Limb (tissue), 2 donors: ENCODE measurements around the gene DOLPP1.

Experiments used
- DNase-seq, 2 donors: peaks; one replicate each; pipeline ENCODE4 v3.0.0-alpha.2; 2016; ENCODE audit errors: extremely low spot score in 2 of 2

Gene DOLPP1

DNA sequence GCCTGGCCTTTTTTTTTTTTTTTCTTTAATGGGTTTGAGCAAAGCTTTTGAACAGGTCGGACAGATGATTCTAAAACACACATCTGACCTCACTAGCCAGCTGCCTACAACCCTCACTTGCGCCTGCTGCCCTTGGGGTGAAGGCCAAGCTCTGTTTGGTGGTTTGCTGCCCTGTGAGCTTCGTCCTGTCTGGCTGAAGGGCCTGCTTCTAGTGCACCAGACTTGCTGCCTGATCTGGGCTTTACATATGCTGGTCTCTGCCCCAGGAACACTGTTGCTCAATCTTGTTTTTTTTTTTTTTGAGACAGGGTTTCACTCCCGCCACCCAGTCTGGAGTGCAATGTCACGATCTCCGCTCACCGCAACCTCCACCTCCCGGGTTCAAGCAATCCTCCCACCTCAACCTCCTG, 16.4 kb upstream of the DOLPP1 start:
- DNase-seq, result no peak

DNA sequence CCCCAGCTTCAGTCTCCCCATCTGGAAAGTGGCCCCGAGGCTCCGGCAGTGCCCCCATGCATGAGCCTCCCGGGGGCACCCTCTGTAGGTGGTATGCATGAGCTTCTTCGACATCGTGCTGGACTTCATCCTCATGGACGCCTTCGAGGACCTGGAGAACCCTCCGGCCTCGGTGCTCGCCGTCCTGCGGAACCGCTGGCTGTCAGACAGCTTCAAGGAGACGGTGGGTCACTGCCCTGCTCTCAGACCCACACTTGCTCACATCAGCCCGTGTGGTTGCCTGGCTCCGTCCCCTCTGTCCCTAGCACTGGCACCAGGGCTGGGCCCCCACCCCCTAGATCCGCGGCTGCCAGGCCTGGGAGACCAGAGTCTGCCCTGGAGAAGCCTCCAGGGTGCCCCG, 12.8 kb upstream of the DOLPP1 start:
- no peak for DNase-seq

DNA sequence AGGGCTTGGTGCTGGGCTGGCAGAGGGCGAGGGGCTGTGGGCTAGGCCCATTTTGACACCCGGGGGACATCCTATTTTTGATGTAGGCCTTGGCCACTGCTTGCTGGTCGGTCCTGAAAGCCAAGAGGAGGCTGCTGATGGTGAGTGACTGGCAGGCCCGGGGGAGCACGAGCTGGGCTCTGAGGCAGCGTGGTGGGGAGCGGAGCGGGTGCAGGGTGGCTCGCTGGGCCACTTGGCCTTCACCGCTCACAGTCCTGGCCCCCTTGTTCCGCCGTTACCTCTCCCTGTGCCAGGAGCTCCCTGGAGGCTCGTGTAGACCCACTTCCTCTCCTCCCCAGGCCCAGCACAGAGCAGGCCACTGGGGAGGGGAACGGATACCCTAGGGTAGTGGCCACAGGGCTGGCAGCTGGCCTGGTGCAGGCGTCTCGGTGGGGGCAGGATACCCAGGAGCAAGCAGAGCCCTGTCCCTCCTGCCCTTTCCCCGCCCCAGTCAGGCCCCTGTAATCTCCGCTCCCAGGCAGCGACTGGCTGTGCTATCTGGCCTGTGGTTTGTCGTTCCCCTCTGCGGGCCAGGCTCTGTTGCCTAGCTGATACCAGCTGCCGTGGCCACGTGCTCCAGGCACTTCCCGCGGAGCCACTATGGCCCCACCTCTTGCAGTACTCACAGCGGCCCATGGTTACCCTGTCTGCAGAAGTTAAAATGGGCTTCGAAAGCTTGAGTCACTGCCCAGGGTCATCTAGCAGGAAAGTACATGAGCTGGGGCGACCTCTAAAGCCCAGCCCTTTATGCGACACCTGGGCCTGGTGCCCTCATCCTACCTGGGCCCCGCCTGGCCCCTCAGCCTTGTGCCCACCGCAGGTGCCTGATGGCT, 11.7 kb upstream of the DOLPP1 start:
- DNase-seq, result no peak

DNA sequence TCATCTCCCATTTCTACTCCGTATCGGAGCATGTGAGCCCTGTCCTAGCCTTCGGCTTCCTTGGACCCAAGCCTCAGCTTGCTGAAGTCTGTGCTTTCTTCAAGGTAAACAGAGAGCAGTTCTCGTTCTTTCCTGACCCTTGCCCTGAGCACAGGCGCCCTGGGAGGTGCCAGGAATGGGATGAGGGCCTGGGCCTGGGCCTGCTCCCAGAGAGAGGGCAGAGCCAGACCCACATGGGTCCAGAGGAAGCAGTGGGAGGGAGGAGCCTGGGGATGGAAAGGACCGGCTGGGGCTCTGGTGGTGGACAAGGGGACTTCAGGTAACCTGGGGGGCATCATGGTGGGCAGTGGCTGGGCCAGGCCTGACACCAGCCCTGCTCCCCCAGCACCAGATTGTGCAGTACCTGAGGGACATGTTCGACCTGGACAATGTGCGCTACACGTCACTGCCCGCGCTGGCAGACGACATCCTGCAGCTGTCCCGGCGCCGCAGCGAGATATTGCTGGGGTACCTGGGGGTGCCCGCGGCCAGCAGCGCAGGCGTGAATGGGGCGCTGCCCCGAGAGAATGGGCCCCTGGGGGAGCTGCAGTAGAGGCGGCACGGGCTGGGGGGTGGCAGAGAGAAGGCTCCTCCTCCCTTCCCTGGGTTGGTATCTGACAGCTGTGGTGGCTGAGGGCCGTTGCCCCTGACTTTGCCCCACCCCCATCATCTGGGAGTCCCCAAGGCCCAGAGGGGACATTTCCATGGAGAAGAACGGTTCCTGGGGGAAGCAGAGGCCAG, 10.9 kb upstream of the DOLPP1 start:
- DNase-seq, result no peak

DNA sequence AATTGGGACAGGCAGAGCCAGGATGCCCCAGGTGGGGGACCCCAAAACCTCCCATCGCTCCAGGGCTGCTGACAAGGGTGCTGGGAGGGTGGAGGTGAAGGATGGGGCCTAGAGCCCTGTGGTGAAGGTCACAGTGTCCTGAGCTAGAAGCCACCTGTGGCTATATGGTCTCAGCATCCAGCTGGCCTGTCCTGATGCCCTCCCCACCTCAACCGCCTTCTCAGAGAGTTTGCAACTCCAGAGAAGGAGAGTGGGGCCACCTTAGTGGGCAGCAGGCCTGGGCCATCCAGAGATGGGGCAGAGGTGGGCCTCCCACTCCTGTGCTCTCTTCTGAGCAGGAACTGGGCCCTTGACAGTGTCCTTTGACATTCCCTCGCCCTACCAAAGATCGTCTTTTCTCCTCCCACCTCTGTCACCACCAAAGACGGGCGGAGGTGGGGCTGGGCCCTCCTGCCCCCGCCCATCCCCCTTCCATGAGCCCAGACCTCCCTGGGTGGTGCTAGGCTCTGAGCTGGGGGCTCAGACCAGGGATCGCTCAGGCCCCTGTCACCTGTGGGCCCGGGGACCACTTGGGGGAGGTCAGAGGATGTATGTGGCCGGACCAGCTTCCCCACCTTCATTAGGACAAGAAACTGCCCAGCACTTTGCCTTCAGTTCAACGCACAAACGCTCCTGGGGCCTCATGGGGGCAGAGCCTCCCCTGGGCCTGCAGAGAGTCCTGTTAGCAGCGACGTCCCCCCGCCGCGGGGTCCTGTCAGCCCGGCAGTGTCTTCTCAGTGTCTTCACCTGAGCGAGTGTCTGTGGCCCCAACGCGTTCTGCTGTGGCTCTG, 10.0 kb upstream of the DOLPP1 start:
- DNase-seq, result no peak

DNA sequence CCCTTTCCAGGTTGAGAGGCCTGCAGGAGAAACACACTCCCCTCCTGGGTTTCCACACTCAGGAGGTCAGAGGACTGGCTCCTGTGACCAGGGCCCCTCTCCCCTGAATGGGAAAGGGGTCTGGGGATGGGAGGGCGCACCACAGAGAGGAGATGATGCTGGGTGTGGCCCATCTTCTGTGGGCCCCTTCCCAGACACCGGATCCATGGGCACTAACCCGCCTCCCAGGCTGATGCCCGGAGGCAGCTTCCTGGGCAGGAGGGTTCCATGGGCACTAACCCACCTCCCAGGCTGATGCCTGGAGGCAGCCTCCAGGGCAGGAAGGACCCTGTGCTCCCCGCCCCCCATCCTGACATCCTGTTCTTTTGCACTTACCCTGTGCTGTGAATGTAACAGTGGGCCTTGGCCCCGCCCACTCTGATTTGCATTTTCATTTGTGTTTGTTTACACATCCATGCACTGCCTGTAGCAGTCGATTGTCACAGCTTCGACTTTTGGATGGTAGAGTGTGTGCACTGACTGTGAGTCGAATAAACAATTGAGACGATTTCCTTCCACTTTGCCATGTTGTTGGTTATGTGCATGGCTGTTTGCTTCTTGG, 9.3 kb upstream of the DOLPP1 start:
- peak in 1 of 2 donors; percentile 31 for DNase-seq

DNA sequence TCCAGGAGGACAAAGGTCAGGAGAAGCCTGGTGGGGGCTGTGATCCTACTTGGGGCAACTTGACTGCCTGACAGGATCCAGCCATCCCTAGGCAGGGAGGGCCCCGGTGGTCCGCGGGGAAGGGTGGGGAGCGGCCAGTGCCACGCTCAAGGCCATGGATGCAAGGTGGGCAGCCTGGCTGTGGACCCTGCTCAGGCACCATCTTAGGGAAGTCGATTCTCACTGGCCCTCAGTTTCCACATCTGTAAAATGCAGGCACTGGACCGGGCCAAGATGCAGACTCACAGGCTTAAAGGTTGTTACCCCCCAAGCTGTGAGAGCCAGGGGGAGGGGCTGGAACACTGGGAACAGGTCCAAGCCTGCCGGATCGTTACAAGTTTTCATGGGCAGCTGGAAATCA, 8.7 kb upstream of the DOLPP1 start:
- no peak for DNase-seq

DNA sequence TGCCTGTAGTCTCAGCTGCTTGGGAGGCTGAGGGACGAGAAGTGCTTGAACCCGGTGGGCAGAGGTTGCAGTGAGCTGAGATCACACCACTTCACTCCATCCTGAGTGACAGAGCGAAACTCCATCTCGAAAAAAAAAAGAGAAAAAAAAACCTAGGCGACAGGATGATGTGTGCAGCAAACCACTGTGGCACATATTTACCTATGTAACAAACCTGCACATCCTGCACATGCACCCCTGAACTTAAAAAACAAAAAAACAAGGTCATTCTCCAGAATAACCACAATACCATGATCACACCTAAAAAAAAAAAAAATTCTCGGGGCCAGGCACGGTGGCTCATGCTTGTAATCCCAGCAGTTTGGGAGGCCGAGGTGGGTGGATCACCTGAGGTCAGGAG, 7.5 kb upstream of the DOLPP1 start:
- no peak for DNase-seq

DNA sequence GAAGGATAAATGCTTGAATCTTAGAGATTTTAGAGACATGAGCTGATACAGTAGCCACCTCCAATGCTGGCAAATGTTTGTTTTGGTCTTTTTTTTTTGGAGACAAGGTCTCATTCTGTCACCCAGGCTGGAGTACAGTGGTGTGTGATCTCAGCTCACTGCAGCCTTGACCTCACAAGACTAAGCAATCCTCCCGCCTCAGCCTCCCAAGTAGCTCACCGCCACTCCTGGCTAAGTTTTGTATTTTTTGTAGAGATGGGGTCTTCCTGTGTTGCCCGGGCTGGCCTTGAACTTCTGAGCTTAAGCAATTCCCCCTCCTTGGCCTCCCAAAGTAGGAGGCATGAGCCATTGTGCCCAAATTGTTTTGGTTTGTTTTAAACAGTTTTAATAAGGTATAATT, 6.8 kb upstream of the DOLPP1 start:
- no peak for DNase-seq

DNA sequence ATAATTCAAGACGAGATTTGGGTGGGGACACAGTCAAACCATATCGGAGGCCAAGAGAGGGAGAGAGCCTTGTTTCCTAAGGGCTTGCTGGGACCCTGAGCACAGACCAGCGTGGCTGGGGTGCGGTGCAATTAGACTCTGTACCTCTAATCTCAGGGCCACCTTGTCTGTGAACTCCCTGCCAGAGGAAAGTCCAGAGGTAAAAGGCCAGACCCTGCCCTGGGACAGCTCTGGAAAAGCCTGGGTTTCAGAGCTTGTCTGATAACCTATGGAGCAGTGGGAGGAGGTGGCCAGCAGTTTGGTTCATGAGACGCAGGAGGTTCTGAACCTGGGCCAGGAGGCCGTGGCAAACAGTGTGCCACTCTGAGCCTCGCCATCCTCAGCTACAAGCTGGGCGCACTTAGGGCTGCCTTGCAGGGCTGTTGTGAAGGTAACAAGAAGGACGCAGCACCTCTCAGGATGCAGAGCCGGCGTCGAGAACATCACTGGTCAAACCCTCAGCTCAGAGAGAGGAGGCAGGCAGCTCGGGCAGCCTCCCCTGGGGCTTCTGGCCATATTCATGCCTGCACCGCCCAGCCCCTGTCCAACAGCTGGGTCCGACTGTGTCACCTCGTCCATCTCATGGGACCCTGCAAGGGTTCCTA, 4.8 kb upstream of the DOLPP1 start:
- peak in 1 of 2 donors; percentile 9 for DNase-seq

DNA sequence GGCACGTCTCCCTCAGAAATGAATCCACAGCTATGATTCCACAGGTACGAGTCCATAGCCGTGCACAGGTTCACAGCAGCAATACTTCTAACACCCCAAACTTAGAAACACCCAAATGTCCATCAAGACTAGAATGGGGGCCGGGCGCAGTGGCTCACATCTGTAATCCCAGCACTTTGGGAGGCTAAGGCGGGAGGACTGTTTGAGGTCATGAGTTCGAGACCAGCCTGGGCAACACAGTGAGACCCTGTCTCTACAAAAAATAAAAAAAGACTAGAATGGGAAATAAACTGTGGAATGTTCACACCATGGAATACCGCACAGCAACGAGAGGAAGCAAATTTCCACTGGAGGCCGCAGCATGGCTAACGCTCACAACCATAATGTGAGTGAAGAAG, 4.3 kb upstream of the DOLPP1 start:
- no peak for DNase-seq

DNA sequence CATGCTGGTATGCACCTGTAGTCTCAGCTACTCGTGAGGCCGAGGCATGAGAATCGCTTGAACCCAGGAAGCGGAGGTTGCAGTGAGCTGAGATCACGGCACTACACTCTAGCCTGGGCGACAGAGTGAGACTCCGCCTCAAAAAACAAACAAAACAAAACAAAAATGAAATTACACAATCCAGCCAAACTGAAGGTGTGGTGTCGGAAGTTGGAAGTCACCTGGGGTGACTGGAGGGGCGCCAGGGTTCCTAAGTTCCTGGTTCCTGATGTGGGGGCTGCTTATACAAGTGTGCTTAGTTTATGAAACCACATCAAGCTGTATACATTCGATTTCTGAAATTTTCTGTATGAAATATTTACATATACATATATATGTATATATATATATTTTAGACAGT, 3.7 kb upstream of the DOLPP1 start:
- no peak for DNase-seq

DNA sequence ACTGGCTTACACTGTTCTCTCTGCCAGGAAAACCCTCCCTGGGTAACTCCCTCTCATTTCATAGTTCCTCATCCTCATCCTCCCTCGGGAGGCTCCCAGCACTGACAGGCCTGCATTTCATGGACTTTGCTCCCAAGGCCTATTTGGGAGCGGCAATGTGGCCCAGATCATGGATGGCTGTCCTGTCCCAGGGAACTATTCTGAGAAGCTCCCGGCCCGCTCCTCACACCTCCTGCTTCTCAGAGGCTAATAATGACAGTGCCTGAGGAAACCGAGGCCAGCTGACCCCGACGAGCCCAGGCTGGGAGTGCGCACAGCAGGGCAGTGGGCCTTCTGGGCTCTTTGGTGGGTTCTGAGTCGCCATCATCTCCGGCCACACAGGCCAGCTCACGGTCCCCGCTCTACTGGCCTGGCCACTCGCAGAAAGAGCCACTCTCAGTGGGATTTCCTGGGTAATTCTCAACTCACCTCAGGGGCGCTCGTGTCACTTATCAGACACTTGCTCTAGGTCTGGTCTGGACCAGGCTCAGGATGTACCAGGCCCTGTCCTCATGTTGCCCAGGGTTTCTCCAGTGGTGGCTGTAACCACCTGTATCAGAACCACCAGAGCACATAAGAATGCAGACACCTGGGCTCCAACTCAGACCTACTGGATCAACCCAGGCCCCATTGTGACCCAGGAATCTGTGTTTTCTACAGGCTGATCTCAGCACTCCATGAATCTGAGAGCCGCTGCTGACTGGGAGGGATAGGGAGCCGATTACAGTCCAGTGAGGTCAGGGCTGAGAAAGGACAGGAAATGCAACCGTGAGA, 2.0 kb upstream of the DOLPP1 start:
- DNase-seq, result no peak

DNA sequence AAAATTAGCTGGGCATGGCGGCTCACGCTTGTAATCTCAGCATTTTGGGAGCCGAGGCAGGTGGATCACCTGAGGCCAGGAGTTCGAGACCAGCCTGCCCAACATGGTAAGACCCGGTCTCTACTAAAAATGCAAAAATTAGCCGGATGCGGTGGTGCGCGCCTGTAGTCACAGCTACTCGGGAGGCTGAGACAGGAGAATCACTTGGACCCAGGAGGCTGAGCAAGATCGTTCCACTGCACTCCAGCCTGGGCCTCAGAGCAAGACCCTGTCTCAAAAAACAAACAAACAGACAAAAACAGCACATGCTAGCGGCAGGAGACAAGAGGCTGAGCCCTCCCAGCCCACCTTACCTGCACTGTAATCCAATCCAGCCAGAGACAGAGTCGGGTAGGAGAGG, 1.1 kb upstream of the DOLPP1 start:
- DNase-seq, result no peak

DNA sequence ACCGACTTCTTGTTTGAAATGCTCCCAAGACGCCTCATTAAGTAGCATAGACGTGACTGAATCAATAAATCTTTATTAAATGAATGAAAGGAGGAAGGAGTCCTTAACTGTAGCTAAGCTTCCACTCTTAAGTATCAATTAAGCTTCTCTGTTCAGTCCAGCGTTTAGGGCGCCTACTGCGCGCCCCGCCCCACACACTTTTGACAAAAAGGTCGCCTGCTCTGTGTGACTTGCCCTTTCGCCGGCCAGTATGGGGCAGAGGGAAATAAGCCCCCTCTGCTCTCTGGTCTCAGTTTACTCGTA, 662 bp upstream of the DOLPP1 start:
- DNase-seq, result no peak

DNA sequence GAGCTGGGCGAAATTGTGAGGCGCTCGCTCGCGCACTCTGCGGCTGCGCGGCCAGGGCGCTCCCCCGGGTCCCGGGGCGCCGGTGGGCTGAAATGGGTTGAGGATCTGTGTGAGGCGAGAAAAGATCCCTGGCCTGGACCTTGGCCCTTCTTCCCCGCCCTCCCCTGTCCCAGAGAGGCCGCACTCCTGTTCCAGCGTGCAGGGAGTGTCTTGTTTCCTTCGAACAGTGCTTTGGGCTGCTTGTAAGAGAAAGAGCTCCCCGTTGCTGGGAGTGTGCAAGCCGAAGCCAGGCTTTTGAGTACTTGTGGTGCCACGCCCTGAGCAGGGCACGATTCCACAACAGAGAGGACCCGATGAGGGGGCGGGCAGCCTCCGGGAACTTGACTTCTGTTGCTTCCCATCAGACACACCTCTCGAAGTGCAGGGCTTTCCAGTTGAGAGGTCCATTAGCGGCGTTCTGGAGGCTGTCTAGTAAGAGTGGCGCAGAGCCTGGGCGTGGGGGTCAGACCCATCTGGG, 535 bp downstream of the DOLPP1 start:
- DNase-seq, result no peak

DNA sequence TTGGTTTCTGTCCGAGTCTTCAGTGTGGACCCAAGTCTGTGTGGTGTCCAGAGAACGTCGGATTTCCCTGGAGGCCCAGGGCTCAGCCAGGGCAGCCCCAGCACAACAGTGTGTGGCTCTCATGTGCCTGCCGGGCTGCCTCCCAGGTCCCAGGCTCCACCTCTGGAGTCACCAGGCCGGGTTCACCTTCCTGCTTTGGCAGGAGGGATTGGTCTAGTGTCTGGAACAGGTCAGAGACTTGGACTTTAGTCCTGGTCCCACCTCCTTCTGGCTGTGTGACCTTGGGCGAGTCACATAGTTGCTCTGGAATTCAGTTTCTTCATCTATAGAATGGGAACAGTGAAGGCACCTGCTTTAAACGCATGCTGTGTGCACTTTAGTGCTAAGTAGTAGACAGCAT, 3.2 kb downstream of the DOLPP1 start:
- no peak for DNase-seq

DNA sequence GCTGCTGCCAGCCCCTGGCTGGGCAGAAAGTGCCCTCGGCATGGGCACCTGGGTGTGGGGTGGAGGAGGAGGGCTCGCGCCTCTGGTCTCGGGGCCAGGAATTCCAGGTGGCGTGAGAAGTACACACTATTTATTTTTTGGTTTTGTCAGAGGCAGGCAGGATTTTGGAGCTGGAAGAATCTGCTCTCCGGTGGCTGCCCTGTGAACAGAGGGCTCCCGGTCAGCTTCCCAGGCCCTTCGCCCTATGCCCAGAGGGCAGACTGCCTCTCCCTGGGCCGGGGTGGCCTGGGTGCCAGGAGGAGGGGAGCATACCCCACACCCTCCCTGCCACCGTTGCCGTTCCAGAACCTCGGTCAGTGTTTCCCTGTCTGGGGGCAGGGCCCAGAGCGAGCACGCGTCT, 8.3 kb downstream of the DOLPP1 start:
- no peak for DNase-seq

DNA sequence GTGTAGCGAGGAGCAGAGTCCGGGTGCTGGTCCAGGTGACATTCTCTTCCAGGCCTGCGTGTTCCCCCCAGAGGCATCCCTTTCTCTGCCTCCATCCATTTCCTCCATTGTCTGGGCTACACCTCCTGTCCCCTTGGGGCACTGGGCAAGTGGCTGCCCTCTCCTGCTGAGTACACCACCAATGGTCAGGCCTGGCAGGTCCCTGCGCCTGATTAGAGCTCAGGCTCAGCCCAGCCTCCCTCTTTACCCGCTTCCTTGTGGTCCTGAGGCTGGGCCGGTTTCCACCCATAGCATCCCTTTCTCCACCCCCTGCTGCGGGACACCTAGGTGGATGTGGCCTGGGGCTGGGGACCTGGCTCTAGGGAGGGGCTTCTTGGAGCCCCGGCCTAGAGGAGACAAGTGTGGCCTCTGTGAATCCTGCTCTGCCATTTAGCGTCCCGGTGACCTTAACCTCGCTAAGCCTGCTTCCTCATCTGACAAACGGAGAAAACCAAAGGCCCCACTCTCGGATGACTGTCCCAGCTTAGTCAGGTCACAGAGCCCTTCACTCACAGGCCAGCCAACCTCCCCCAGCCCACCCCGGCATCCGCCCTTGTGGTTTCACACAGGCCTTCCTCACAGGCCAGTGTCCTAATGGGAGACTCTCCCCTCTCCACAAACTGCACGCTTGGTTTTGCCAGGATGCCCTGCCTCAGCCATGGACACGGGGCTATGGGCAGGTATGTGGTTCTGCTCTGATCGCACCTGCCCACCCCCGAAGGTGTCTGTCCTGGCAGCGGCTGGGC, 12.9 kb downstream of the DOLPP1 start:
- DNase-seq, result no peak
